ENCODE measurements around the gene MYOF. TPM values are rescaled to one million over a fixed set of nuclear protein-coding genes. Genes with fewer than 3 reads are reported as not detected.

MYOF gene
- total RNA-seq, 6 experiments from 2014 or later, result 401 to 553 (median 530) TPM

DNA sequence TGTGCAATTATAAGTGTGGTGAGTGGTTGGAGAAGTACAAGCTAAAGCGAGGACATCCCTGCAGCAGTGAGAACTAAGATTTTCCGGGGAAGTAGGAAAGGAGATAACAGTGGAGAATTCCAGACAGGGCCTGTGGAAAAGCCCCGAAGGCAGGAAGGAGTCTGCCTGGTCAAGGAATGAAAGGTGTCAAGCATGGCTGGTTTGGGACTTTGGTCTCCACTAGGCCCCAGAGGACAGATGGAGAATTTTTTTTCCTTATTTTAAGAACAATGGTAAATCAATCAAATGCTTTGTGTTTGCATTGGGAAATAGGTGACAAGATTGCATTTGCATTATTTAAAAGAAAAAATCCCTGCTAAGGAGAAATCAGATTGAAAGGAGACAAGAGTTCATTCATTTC is 11.0 kb upstream of the MYOF start:
- Mint-ChIP-seq H3K27me3 (ENCODE audit: insufficient read depth) (peaks cover 4% of the 10 kb centered on the region), H3K4me3 (no peak overlapping the region), H3K36me3 (ENCODE audit: low read depth) (peaks cover 8% of the 10 kb centered on the region; the same call in 1 of the 2 replicates), H3K9me3 (no peaks in the 10 kb centered on the region), H3K27ac (no peak overlapping the region), H3K4me1 (ENCODE audit: low read depth) (peaks cover 24% of the 10 kb centered on the region)
- no peak for DNase-seq
- TF ChIP-seq, protein P1, sequence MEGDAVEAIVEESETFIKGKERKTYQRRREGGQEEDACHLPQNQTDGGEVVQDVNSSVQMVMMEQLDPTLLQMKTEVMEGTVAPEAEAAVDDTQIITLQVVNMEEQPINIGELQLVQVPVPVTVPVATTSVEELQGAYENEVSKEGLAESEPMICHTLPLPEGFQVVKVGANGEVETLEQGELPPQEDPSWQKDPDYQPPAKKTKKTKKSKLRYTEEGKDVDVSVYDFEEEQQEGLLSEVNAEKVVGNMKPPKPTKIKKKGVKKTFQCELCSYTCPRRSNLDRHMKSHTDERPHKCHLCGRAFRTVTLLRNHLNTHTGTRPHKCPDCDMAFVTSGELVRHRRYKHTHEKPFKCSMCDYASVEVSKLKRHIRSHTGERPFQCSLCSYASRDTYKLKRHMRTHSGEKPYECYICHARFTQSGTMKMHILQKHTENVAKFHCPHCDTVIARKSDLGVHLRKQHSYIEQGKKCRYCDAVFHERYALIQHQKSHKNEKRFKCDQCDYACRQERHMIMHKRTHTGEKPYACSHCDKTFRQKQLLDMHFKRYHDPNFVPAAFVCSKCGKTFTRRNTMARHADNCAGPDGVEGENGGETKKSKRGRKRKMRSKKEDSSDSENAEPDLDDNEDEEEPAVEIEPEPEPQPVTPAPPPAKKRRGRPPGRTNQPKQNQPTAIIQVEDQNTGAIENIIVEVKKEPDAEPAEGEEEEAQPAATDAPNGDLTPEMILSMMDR (IDR thresholded peaks at IDR 0.05), result 0 out of 2 replicates have a peak, but pooled peaks have one; percentile 15

DNA sequence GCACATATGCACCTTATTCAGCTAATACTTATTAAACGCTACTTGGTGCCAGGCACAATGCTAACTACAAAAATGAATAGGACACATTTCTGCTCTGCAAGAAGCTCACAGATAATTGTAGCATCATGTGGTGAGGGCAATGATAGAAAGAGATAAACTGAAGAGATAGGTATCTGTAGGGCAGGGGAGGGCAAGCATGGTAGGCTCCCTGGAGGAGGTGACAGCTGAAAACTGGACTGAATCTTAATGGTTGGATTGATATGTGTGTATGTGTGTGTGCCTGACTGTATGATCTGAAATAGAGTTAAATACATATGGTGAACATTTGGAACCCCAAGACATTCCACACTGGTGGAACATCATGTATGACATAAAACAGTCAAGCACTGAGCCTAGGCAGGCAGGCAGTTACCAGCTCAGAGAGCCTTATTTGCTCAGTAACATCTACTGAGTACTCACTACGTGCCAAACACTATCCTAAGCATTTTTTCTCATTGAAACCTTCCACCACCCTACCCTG is 9.5 kb upstream of the MYOF start:
- TF ChIP-seq, protein P1 (IDR thresholded peaks at IDR 0.05), result no peak
- DNase-seq, result no peak
- H3K27me3 Mint-ChIP-seq (ENCODE audit: insufficient read depth), result no peaks in the 10 kb centered on the region; the same call in 1 of the 2 replicates
- peaks cover 9% of the 10 kb centered on the region for H3K4me1 Mint-ChIP-seq (ENCODE audit: low read depth)
- no peaks in the 10 kb centered on the region for H3K36me3 Mint-ChIP-seq (ENCODE audit: low read depth)
- no peak overlapping the region for H3K4me3 Mint-ChIP-seq
- no peak overlapping the region for H3K27ac Mint-ChIP-seq
- H3K9me3 Mint-ChIP-seq, result no peaks in the 10 kb centered on the region

DNA sequence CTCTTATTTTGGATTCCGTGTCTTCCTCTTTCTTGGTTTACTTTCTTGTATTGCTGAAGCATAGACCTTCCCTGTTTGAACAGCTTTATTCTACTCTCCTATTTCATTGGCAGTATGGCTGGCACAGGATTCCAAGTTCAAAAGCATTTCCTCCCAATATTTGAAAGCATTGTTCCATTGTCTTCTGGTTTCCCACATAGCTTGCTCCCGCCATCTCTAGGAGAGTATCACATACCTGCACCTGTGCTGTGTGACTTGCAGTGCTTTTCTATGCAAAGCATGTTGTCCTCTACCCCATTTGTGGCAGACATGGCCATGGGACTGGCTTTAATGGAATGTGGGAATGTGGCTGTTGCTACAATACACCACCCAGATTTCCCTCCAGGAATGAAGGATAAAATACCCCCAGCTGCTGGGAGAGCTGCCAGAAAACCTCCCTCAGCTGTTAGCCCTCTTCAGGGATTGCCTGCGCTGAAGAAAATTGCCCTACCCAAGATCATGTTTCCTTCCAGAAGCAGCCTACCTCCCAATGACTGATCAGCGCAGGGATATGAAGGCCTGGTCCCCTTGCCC is 6.9 kb upstream of the MYOF start:
- TF ChIP-seq, protein P1 (IDR thresholded peaks at IDR 0.05), result no peak
- no peaks in the 10 kb centered on the region; the same call in 1 of the 2 replicates for H3K27me3 Mint-ChIP-seq (ENCODE audit: insufficient read depth)
- no peak overlapping the region for H3K4me3 Mint-ChIP-seq
- DNase-seq, result no peak
- no peak overlapping the region for H3K27ac Mint-ChIP-seq
- no peaks in the 10 kb centered on the region for H3K36me3 Mint-ChIP-seq (ENCODE audit: low read depth)
- peaks cover 7% of the 10 kb centered on the region for H3K4me1 Mint-ChIP-seq (ENCODE audit: low read depth)
- no peaks in the 10 kb centered on the region for H3K9me3 Mint-ChIP-seq

DNA sequence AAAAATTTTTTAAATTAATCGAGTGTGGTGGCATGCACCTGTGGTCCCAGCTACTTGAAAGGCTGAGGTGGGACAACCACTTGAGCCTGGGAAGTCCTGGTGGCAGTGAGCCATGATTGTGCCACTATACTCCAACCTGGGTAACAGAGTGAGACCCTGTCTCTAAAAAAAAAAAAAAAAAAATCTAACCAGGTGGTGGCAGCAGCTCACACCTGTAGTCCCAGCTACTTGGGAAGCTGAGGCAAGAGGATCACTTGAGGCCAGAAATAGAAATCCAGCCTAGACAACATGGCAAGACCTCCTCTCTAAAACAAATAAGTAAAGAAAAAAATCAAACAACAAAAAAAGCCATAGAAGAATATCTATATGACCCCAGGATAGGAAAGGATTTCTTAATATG is 3.6 kb upstream of the MYOF start:
- no peak overlapping the region for H3K27ac Mint-ChIP-seq
- H3K4me1 Mint-ChIP-seq (ENCODE audit: low read depth), result peaks cover 7% of the 10 kb centered on the region
- H3K4me3 Mint-ChIP-seq, result no peak overlapping the region
- H3K27me3 Mint-ChIP-seq (ENCODE audit: insufficient read depth), result peaks cover 12% of the 10 kb centered on the region
- TF ChIP-seq, protein P1 (IDR thresholded peaks at IDR 0.05), result no peak
- peaks cover 18% of the 10 kb centered on the region for H3K36me3 Mint-ChIP-seq (ENCODE audit: low read depth)
- no peaks in the 10 kb centered on the region; the same call in 1 of the 2 replicates for H3K9me3 Mint-ChIP-seq
- DNase-seq, result no peak

DNA sequence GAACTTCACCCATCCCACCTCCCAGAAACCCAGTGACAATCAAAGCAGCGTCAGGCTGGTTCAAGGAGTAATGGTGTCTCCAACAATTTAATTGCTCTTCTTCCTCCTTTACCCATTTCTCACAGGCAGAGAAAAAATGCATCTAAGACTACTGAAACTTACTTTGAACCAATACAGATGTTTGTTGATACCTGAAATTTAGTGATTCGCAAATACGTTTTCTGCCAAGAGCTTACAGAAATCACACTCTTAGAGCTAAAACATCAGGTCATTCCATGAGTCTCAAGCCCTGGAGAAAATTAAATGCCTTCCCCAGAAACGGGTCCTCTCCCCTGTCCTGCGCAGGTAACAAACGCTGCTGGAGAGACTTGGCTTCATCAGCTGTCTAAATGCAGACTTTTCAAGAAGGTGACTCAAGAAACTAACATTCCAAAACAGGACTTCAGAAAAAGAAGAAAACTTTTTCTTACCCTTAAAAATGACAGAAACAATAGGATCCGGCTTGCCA is 443 bp downstream of the MYOF start:
- H3K27ac Mint-ChIP-seq, result peak overlapping the region; percentile 100
- peaks cover 53% of the 10 kb centered on the region for H3K36me3 Mint-ChIP-seq (ENCODE audit: low read depth)
- H3K4me3 Mint-ChIP-seq, result peak overlapping the region; percentile 99
- no peak for DNase-seq
- peaks cover 38% of the 10 kb centered on the region for H3K4me1 Mint-ChIP-seq (ENCODE audit: low read depth)
- TF ChIP-seq, protein P1 (IDR thresholded peaks at IDR 0.05), result no peak
- peaks cover 6% of the 10 kb centered on the region; the same call in 1 of the 2 replicates for H3K9me3 Mint-ChIP-seq
- peaks cover 14% of the 10 kb centered on the region for H3K27me3 Mint-ChIP-seq (ENCODE audit: insufficient read depth)

Data from HFFc6 (cell line).